ENCODE results near the gene PXDN.

Gene PXDN

DNA sequence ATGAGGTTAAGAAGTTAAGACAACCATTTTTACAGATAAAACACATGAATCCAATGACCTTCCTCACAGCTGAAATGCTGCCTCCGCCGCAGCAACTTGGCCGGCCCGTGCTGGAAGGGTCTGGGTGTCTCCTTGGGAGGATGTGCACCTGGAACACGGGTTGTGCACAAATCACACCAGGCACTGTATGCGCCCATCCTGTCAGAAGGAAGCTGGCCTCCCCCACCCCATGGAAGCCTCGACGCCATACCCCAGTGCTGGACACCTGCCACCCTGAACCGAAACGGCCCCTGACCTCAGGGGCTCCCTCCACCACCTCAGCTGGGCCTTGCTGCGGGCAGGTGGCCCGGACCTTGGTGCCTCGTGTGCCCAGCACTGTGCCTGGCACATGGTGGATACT, 111.8 kb downstream of the PXDN start (continued):
- TF ChIP-seq CSDC2 (CRISPR knock-in tag; IDR thresholded peaks at IDR 0.05) (no peak), CSRNP3 (CRISPR knock-in tag; IDR thresholded peaks at IDR 0.05) (no peak), TCF4 (CRISPR knock-in tag; IDR thresholded peaks at IDR 0.05; ENCODE audit: borderline replicate concordance) (no peak)

DNA sequence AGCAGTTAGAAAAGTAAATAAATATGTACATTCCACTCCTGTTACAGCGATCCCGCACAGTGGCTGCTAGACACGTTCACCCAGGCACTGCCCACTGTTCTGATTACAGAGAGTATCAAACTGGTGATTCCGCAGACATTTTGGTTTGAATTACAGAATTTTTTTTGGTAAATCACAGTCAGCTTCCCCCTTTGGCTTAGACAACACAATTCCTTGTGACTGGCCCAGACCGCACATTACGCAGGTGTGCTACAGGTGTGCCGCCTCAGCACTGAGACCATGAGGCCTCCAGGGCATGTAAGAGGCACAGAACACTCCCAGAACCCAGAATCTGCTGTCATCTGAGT, 112.3 kb downstream of the PXDN start:
- no peak for TF ChIP-seq ZFP3 (CRISPR knock-in tag; IDR thresholded peaks at IDR 0.05)
- TF ChIP-seq ZNF565 (CRISPR knock-in tag; conservative IDR thresholded peaks at IDR 0.05; ENCODE audit: low read depth), result no peak
- no peak for TF ChIP-seq BACH2 (CRISPR knock-in tag; IDR thresholded peaks at IDR 0.05; ENCODE audit: borderline replicate concordance)
- no peak for TF ChIP-seq GLIS3 (CRISPR knock-in tag; IDR thresholded peaks at IDR 0.05)
- no peak for TF ChIP-seq CSRNP3 (CRISPR knock-in tag; IDR thresholded peaks at IDR 0.05)
- no peak for TF ChIP-seq ESRRG (CRISPR knock-in tag; IDR thresholded peaks at IDR 0.05)
- TF ChIP-seq RARB (CRISPR knock-in tag; IDR thresholded peaks at IDR 0.05), result no peak
- ATAC-seq, result no peak

DNA sequence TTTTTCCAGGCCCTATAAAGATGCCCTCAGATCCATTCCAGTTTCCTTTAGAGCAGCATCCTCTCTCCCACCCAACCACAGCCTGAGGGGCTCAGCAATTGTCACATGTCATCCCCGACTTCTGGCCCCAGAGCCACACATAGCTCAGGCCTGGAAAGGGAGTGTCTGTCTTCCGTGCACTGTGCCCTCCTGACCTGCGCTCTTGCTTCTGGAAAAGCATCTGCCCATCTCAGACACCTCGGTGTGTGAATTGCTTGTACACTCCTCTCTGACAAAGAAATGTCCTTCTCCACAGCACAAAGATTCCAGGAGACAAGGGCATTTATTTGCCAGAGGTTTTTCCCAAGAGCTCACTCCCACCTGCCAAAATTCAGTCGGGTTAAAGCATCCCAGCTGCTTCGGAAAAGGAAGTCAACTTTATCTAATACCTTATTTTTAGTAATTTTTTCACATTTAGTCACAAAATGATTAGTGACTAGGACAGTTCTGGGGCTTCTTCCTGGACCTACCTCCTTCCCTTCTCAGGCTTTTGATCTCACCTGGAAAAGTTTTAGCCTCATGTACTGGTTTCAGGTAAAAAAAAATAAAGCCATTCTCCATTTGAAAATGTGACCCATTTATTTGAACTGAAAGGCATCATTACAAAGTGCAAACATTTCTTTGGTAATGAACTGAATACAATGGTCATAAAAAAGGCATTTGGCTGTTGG, 112.9 kb downstream of the PXDN start:
- no peak for TF ChIP-seq ISL1 (CRISPR knock-in tag; IDR thresholded peaks at IDR 0.05)
- no peak for TF ChIP-seq CSRNP3 (CRISPR knock-in tag; IDR thresholded peaks at IDR 0.05)
- no peak for TF ChIP-seq TOX (CRISPR knock-in tag; IDR thresholded peaks at IDR 0.05; ENCODE audit: borderline replicate concordance)
- no peak for TF ChIP-seq OSR1 (CRISPR knock-in tag; IDR thresholded peaks at IDR 0.05)
- no peak for TF ChIP-seq ZFP3 (CRISPR knock-in tag; IDR thresholded peaks at IDR 0.05)
- no peak for ATAC-seq

DNA sequence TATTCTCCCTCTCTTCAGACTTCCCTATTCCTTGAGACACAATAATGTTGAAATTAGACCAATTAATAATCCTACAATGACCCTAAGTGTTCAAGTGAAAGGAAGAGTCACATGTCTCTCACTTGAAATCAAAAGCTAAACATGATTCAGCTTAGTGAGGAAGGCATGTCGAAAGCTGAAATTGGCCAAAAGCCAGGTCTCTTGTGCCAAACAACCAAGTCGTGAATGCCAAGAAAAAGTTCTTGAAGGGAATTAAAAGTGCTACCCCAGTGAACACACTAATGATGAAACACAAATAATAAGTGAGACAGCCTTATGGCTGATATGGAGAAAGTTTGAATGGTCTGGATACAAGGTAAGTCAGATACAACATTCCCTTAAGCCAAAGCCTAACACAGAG, 115.4 kb downstream of the PXDN start:
- ATAC-seq, result no peak
- TF ChIP-seq PPARA (CRISPR knock-in tag; IDR thresholded peaks at IDR 0.05; ENCODE audit: borderline replicate concordance) (no peak), TOX (CRISPR knock-in tag; IDR thresholded peaks at IDR 0.05; ENCODE audit: borderline replicate concordance) (no peak), ZNF565 (CRISPR knock-in tag; conservative IDR thresholded peaks at IDR 0.05; ENCODE audit: low read depth) (no peak), ZFP30 (CRISPR knock-in tag; IDR thresholded peaks at IDR 0.05) (no peak), SNAI2 (CRISPR knock-in tag; IDR thresholded peaks at IDR 0.05) (no peak)
- TF ChIP-seq, protein P1, sequence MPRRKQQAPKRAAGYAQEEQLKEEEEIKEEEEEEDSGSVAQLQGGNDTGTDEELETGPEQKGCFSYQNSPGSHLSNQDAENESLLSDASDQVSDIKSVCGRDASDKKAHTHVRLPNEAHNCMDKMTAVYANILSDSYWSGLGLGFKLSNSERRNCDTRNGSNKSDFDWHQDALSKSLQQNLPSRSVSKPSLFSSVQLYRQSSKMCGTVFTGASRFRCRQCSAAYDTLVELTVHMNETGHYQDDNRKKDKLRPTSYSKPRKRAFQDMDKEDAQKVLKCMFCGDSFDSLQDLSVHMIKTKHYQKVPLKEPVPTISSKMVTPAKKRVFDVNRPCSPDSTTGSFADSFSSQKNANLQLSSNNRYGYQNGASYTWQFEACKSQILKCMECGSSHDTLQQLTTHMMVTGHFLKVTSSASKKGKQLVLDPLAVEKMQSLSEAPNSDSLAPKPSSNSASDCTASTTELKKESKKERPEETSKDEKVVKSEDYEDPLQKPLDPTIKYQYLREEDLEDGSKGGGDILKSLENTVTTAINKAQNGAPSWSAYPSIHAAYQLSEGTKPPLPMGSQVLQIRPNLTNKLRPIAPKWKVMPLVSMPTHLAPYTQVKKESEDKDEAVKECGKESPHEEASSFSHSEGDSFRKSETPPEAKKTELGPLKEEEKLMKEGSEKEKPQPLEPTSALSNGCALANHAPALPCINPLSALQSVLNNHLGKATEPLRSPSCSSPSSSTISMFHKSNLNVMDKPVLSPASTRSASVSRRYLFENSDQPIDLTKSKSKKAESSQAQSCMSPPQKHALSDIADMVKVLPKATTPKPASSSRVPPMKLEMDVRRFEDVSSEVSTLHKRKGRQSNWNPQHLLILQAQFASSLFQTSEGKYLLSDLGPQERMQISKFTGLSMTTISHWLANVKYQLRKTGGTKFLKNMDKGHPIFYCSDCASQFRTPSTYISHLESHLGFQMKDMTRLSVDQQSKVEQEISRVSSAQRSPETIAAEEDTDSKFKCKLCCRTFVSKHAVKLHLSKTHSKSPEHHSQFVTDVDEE (CRISPR knock-in tag; IDR thresholded peaks at IDR 0.05), result no peak

DNA sequence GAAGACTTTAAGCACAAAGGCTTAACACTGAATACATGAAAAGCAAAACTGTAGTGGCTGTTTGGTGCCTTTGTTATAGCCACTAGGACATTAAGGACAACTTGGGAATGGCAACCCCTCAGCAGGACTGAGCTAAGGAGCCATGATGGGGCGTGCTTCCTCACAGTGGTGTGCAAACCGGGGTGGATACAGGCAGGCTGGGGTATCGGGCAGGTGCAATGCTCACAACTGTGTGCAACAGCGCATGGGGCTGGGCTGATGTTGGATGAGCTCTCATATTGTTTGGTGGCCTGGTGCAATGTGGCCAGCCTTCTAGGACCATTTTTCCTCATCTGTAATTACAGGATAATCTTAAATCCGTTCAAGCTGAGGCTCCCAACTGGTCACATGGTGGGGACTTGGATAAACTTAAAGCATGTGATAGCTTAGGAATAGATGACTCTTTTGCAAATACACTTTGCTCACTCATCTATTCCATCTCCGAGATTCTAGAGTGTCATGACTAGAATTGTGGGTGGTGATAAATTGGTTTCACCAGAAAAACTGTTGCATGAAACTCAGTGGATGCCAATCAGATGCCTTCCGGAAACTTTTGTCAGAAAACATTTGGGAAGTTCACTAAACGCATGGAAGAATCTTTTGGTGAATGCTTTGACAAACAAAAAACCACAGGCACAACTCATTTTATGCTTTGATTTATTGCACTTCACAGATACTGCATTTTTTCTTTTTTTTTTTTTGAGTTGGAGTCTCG, 116.5 kb downstream of the PXDN start:
- no peak for ATAC-seq
- TF ChIP-seq SNAI2 (CRISPR knock-in tag; IDR thresholded peaks at IDR 0.05) (no peak), ZFP3 (CRISPR knock-in tag; IDR thresholded peaks at IDR 0.05) (no peak), GLIS3 (CRISPR knock-in tag; IDR thresholded peaks at IDR 0.05) (no peak), ZNF565 (CRISPR knock-in tag; conservative IDR thresholded peaks at IDR 0.05; ENCODE audit: low read depth) (no peak)
